IPS-18c (cell line): ENCODE measurements around the gene HECTD1.

Experiments
- H3K4me3 ChIP-seq: 2 replicates; pipeline ENCODE4 v1.7.0; 2013; ENCODE audit warnings: low read depth, mild to moderate bottlenecking, low read length, moderate library complexity; ENCODE audit not compliant: insufficient read depth
- H3K9me3 ChIP-seq: one replicate; pipeline ENCODE4 v1.6.1; 2013; ENCODE audit warnings: mild to moderate bottlenecking, low read length, moderate library complexity; ENCODE audit not compliant: control insufficient read depth, insufficient read depth

HECTD1 gene

GRCh38 chr14:31174433-31174832 lies 33.2 kb downstream of the HECTD1 start:
- H3K4me3 ChIP-seq, result no peak overlapping the region
- H3K9me3 ChIP-seq, result no peaks in the 10 kb centered on the region

GRCh38 chr14:31173120-31173837 lies 34.3 kb downstream of the HECTD1 start:
- H3K9me3 ChIP-seq, result no peaks in the 10 kb centered on the region
- H3K4me3 ChIP-seq, result no peak overlapping the region

- H3K4me3 ChIP-seq, result no peak overlapping the region
- H3K9me3 ChIP-seq, result no peaks in the 10 kb centered on the region
These were observed 35.5 kb downstream of the HECTD1 start for GRCh38 chr14:31172084-31172483.

GRCh38 chr14:31170411-31170810 lies 37.2 kb downstream of the HECTD1 start:
- H3K4me3 ChIP-seq, result no peak overlapping the region
- no peaks in the 10 kb centered on the region for H3K9me3 ChIP-seq

- Histone ChIP-seq H3K9me3 (no peaks in the 10 kb centered on the region), H3K4me3 (no peak overlapping the region)
These were observed 37.7 kb downstream of the HECTD1 start for GRCh38 chr14:31169877-31170276.

- no peak overlapping the region for H3K4me3 ChIP-seq
- no peaks in the 10 kb centered on the region for H3K9me3 ChIP-seq
These were observed 40.6 kb downstream of the HECTD1 start for GRCh38 chr14:31167032-31167431.

GRCh38 chr14:31166271-31166561 lies 41.4 kb downstream of the HECTD1 start:
- H3K4me3 ChIP-seq, result no peak overlapping the region

GRCh38 chr14:31164115-31164514 lies 43.5 kb downstream of the HECTD1 start:
- H3K4me3 ChIP-seq, result no peak overlapping the region
- no peaks in the 10 kb centered on the region for H3K9me3 ChIP-seq

More at GRCh38 chr14:31166271-31166561, 41.4 kb downstream of the HECTD1 start:
- no peaks in the 10 kb centered on the region for H3K9me3 ChIP-seq

- Histone ChIP-seq H3K4me3 (no peak overlapping the region), H3K9me3 (no peaks in the 10 kb centered on the region)
These were observed 44.5 kb downstream of the HECTD1 start for GRCh38 chr14:31162910-31163649.

- Histone ChIP-seq H3K4me3 (no peak overlapping the region), H3K9me3 (no peaks in the 10 kb centered on the region)
These were observed 46.3 kb downstream of the HECTD1 start for GRCh38 chr14:31161274-31161673.

GRCh38 chr14:31159682-31160296 lies 47.8 kb downstream of the HECTD1 start:
- no peaks in the 10 kb centered on the region for H3K9me3 ChIP-seq
- no peak overlapping the region for H3K4me3 ChIP-seq

- H3K9me3 ChIP-seq, result no peaks in the 10 kb centered on the region
- H3K4me3 ChIP-seq, result no peak overlapping the region
These were observed 52.6 kb downstream of the HECTD1 start for GRCh38 chr14:31154956-31155355.

- H3K4me3 ChIP-seq, result no peak overlapping the region
- no peaks in the 10 kb centered on the region for H3K9me3 ChIP-seq
These were observed 65.0 kb downstream of the HECTD1 start for GRCh38 chr14:31142455-31143087.

GRCh38 chr14:31139301-31139847 lies 68.2 kb downstream of the HECTD1 start:
- H3K4me3 ChIP-seq, result no peak overlapping the region
- no peaks in the 10 kb centered on the region for H3K9me3 ChIP-seq

- H3K9me3 ChIP-seq, result no peaks in the 10 kb centered on the region
- H3K4me3 ChIP-seq, result no peak overlapping the region
These were observed 69.3 kb downstream of the HECTD1 start for GRCh38 chr14:31138301-31138700.

- Histone ChIP-seq H3K9me3 (no peaks in the 10 kb centered on the region), H3K4me3 (no peak overlapping the region)
These were observed 70.2 kb downstream of the HECTD1 start for GRCh38 chr14:31137214-31137889.

GRCh38 chr14:31133133-31133532 lies 74.5 kb downstream of the HECTD1 start:
- no peak overlapping the region for H3K4me3 ChIP-seq
- H3K9me3 ChIP-seq, result no peaks in the 10 kb centered on the region
